Esophagus (tissue), 2 donors: ENCODE data around the gene WDR53. TPM values are rescaled to one million over a fixed set of nuclear protein-coding genes. Genes with fewer than 3 reads are reported as not detected.
"Not testable (repeated sequence)": the region's sequence is repeated elsewhere in the genome, so short reads cannot be mapped to it uniquely, and the experiment has no call there.

Source experiments
- H3K27ac ChIP-seq, 2 donors: one replicate each; pipeline ENCODE4 v1.5.1; 2013; ENCODE audit warnings: low read depth in 2 of 2, mild to moderate bottlenecking in 2 of 2, inconsistent platforms in 1 of 2, low read length in 1 of 2, moderate library complexity in 1 of 2
- H3K27me3 ChIP-seq, 2 donors: one replicate each; pipeline ENCODE4 v1.6.1; 2013; ENCODE audit warnings: low read length in 2 of 2, control low read depth in 1 of 2, mild to moderate bottlenecking in 1 of 2; ENCODE audit not compliant: insufficient read depth in 2 of 2, control insufficient read depth in 1 of 2
- H3K36me3 ChIP-seq, 2 donors: one replicate each; pipeline ENCODE4 v1.6.1; 2013; ENCODE audit warnings: low read length in 1 of 2; ENCODE audit not compliant: control insufficient read depth in 2 of 2, insufficient read depth in 2 of 2
- H3K4me1 ChIP-seq, 2 donors: one replicate each; pipeline ENCODE4 v1.6.1; 2013; ENCODE audit warnings: low read length in 1 of 2; ENCODE audit not compliant: control insufficient read depth in 2 of 2, insufficient read depth in 2 of 2
- H3K4me3 ChIP-seq, 2 donors: one replicate each; pipeline ENCODE4 v1.5.1; 2013; ENCODE audit warnings: low read length in 2 of 2, mild to moderate bottlenecking in 2 of 2, low read depth in 1 of 2, moderate library complexity in 1 of 2
- H3K9me3 ChIP-seq, 2 donors: one replicate each; pipeline ENCODE4 v1.6.1; 2013; ENCODE audit warnings: mild to moderate bottlenecking in 2 of 2, low read depth in 1 of 2, low read length in 1 of 2, moderate library complexity in 1 of 2; ENCODE audit not compliant: control insufficient read depth in 2 of 2, insufficient read depth in 1 of 2
- WGBS, 2 donors: extraction: QIAGEN DNeasy Blood & Tissue Kit; methylation state at CpG; one replicate each; pipeline ENCODE4 v1.1.7; 2013; 5-methylcytosine and 5-hydroxymethylcytosine counted together
- polyA plus RNA-seq, 2 donors: library from polyadenylated mRNA; stranded (reverse); fragments of 200-250 nt; gene quantifications; one replicate each; pipeline ENCODE4 v1.2.3, GENCODE V29; 2013
- donor health status: healthy with polysubstance abuse.
- donor health status: Bipolar disorder and iron deficiency.

WDR53 gene
- polyA plus RNA-seq, 2 donors: 8.6 to 14.6 TPM

DNA sequence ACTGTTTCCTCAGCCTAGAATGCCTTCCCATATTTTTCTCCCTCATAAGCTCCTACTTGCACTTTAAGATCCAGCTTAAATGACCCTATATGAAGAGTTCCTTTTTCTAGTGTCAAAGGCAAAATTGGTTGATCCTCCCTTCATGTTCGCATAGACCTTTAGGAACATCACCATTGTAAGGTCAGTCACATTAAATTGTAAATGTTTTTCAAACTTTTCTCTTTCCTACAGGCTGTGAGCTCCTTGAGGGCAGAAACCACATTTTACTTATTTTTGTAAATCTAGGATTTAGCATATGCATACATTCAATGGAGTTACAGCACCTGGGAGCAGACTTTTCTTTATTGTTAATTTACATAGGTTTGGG, 54.0 kb downstream of the WDR53 start:
- H3K27me3 ChIP-seq: no peaks in the 10 kb centered on the region
- peaks cover 0 to 3% of the 10 kb centered on the region in 2 donors for H3K9me3 ChIP-seq
- WGBS, 2 donors: 100% methylated on average over 1 of the region's 1 CpG
- H3K4me1 ChIP-seq: no peaks in the 10 kb centered on the region
- H3K36me3 ChIP-seq: no peaks in the 10 kb centered on the region
- H3K27ac ChIP-seq: no peak overlapping the region
- no peak overlapping the region for H3K4me3 ChIP-seq

DNA sequence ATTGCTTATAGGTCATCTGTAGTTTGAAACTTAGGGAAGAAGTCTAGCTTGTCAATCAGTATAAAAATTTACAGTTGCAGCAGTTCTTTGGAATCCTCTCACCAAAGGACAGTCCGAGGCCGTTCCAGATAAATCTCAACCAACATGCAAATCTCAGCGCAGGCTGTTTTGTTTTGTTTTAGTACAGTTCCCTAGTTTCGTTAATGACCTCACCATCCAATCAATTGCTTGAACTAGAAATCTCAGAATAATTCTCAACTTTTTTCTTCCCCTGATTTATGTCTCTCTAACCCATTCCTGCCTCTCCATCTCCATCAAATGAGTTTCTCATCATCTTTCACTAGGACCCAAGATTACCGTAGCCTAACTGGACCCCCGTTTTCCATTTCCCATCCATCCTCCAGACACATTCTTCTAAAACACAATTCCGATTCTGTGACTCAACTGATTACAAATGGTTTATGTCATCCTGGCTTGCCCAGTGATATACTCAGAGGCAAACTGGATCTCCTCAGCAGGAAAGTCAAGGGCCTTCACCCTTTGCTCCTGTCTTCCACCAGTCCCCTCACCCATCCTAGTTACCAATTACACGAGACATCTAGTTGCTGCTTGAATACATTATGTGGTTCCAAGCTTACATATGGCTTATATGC, 54.5 kb downstream of the WDR53 start:
- 83 to 86% methylated on average over 8 of the region's 8 CpGs for WGBS, 2 donors
- H3K27ac ChIP-seq: no peak overlapping the region

DNA sequence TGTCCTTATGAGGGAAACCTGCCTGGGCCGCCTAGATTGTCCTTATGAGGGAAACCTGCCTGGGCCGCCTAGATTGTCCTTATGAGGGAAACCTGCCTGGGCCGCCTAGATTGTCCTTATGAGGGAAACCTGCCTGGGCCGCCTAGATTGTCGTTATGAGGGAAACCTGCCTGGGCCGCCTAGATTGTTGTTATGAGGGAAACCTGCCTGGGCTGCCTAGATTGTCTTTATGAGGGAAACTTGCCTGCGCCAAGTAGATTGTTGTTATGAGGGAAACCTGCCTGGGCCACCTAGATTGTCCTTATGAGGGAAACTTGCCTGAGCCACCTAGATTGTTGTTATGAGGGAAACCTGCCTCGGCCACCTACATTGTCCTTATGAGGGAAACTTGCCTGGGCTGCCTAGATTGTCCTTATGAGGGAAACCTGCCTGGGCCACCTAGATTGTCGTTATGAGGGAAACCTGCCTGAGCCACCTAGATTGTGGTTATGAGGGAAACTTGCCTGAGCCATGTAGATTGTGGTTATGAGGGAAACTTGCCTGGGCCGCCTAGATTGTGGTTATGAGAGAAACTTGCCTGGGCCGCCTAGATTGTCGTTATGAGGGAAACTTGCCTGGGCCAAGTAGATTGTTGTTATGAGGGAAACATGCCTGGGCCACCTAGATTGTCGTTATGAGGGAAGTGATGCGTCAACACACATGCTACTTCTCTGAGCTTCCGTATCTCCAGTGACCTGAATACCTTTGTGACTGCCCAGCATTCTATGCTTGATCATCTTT, 56.5 kb downstream of the WDR53 start:
- not testable (repeated sequence) for H3K27me3 ChIP-seq
- WGBS, 2 donors: 53 to 65% methylated on average over 13 to 15 of the region's 15 CpGs
- H3K27ac ChIP-seq: peak overlapping the region; percentile 74 to 85

More for the DNA sequence above, 54.5 kb downstream of the WDR53 start:
- H3K36me3 ChIP-seq: no peaks in the 10 kb centered on the region
- no peaks in the 10 kb centered on the region for H3K27me3 ChIP-seq
- H3K9me3 ChIP-seq: peaks cover 0 to 3% of the 10 kb centered on the region in 2 donors
- no peak overlapping the region for H3K4me3 ChIP-seq
- H3K4me1 ChIP-seq: no peaks in the 10 kb centered on the region

DNA sequence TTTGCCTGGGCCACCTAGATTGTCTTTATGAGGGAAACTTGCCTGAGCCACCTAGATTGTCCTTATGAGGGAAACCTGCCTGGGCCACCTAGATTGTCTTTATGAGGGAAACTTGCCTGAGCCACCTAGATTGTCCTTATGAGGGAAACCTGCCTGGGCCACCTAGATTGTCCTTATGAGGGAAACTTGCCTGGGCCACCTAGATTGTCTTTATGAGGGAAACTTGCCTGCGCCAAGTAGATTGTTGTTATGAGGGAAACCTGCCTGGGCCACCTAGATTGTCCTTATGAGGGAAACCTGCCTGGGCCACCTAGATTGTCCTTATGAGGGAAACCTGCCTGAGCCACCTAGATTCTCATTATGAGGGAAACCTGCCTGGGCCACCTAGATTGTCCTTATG, 57.2 kb downstream of the WDR53 start:
- H3K27ac ChIP-seq, H3K27me3 ChIP-seq, H3K9me3 ChIP-seq, H3K4me1 ChIP-seq, H3K4me3 ChIP-seq, H3K36me3 ChIP-seq: not testable (repeated sequence)
- 87 to 93% methylated on average over 1 of the region's 1 CpG for WGBS, 2 donors

More for the DNA sequence above, 56.5 kb downstream of the WDR53 start:
- not testable (repeated sequence) for H3K4me1 ChIP-seq, H3K4me3 ChIP-seq, H3K9me3 ChIP-seq, H3K36me3 ChIP-seq

DNA sequence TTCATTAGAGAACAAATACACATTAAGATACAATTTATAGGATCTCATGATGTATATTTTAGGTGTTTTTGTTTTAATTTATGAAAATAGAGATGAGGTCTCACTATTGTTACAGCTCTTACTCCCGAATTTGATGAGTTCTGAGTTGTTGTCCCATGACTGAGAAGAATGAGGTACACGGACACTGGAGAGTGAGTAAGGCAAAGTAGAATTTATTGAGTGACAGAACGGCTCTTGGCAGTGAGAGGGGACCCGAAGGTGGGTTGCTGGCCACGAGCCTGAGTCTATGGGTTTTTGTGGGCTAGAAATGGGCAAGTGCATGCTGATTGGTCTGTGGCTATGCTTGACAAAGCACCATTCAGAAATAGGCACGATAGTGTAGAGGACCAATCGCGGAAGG, 61.7 kb downstream of the WDR53 start:
- H3K27ac ChIP-seq: no peak overlapping the region
- H3K9me3 ChIP-seq: no peaks in the 10 kb centered on the region
- no peaks in the 10 kb centered on the region for H3K27me3 ChIP-seq
- no peaks in the 10 kb centered on the region for H3K4me1 ChIP-seq
- WGBS, 2 donors: 89 to 94% methylated on average over 8 of the region's 8 CpGs
- no peaks in the 10 kb centered on the region for H3K36me3 ChIP-seq
- no peak overlapping the region for H3K4me3 ChIP-seq

DNA sequence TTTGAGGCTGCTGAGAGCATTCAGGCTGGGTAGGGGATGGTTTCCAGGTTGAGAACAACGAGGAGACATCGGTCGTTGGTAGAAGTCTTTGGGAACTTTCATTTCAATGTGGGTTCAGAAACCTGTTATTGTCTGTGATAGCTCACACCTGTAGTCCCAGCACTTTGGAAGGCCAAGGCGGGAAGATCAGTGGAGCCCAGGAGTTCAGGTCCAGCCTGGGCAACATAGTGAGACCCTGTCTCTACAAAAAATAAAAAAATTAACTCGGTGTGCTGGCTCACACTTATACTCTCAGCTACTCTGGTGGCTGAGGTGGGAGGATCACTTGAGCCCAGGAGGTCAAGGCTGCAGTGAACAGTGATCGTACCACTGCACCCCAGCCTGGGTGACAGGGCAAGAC, 63.8 kb downstream of the WDR53 start:
- Histone ChIP-seq H3K27me3 (no peaks in the 10 kb centered on the region), H3K9me3 (no peaks in the 10 kb centered on the region), H3K27ac (peak overlapping the region in 1 of 2 donors; percentile 97), H3K4me1 (peaks cover 0 to 2% of the 10 kb centered on the region in 2 donors), H3K4me3 (no peak overlapping the region), H3K36me3 (no peaks in the 10 kb centered on the region)
- WGBS, 2 donors: 97 to 98% methylated on average over 6 of the region's 6 CpGs

Other genes starting within 250 kb of the WDR53 start
- 1 to 10 TPM; 1.3 to 2.2 TPM for gene TM4SF19, start 230.2 kb downstream of the WDR53 start, polyA plus RNA-seq
- 10 to 100 TPM in 1 of 2 donors, 1 to 10 TPM in 1; 3.8 to 10.2 TPM for gene UBXN7, start 136.1 kb downstream of the WDR53 start, polyA plus RNA-seq
- 1 to 10 TPM; 5.3 to 5.7 TPM for gene RNF168, start 64.8 kb downstream of the WDR53 start, polyA plus RNA-seq
- gene SMCO1, start 53.2 kb downstream of the WDR53 start, polyA plus RNA-seq: not detected
- gene FBXO45, start 106 bp upstream of the WDR53 start, polyA plus RNA-seq: 1 to 10 TPM; 4.1 to 7.0 TPM
- under 1 TPM; 0.77 to 0.92 TPM for gene NRROS, start 71.1 kb upstream of the WDR53 start, polyA plus RNA-seq
- under 1 TPM; 0.47 to 0.82 TPM for gene CEP19, start 143.7 kb upstream of the WDR53 start, polyA plus RNA-seq
- gene PIGX, start 143.8 kb upstream of the WDR53 start, polyA plus RNA-seq: 10 to 100 TPM in 1 of 2 donors, 1 to 10 TPM in 1; 7.4 to 12.7 TPM
- 10 to 100 TPM; 10.9 to 13.2 TPM for gene PAK2, start 171.3 kb upstream of the WDR53 start, polyA plus RNA-seq